Right hindlimb (tissue), 1 donor: ENCODE data around the gene TLX3.
"Not testable (repeated sequence)": the region's sequence is repeated elsewhere in the genome, so short reads cannot be mapped to it uniquely, and the experiment has no call there.

Experiments
- DNase-seq: peaks from one replicate; pipeline ENCODE4 v3.0.0-alpha.2; 2018

The TLX3 gene

DNA sequence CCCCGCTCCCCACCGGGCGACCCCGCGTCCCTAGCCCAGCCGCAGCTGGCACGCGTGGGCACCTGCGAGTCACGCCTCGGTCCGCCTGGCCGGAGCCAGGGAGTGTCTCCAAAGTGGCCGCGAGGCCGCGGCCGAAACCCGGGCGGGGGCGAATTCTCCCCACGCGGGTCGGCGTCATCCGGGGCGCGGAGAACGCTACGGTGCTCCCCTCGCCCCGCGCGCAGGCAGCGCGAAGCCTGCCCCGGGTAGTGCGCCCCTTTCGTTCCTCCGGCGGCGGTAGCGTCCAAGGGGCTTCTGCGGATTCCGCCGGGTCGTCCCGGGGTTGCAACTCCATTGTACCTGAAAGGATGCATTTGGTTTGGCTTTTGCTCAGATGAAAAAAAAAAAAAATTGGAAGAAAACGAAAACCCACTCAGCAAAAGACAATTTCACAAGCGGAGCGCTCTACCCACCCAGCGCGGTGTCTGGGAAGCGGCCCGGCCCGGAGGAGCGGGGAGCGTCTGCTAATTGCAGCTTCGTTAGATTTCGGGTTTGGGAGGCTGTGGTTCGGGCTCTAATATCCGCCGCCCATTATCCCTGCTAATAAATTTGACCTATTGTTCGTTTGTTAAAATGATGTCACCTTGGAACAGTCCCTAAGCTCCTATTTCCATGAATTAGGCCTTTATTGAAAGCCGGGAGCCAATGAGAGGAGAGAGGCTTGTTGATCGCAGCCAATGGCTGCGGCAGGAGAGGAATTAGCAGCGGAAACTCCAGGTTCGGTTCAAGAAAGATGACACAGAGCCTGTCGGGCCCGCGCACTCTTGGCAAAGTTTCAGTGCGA is at the start of gene TLX3:
Gene TLX3 (plus strand): TSS at position 796 of the 823 bp plus-strand sequence. CDS start 118 bp downstream, outside the sequence.
- DNase-seq, result no peak

DNA sequence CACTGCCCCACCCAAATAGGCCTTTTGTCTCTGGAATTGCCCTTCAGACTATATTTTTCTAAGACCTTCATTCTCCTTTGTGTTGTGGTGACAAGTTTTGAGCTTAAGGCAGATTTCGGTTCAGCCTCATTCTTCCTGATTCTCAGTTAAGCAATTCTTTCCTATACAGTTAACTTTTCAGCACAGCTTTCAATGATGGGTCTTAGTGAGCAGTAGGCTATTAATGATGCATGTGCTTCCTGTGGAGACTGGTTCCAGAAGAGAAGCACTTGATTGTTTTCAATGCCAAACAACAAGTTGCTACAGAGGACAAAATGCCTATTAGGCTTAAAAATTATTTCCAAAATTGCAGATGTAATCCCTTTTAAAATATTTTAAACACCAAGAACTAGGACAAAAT is 47.7 kb upstream of the TLX3 start:
- DNase-seq, result no peak

DNA sequence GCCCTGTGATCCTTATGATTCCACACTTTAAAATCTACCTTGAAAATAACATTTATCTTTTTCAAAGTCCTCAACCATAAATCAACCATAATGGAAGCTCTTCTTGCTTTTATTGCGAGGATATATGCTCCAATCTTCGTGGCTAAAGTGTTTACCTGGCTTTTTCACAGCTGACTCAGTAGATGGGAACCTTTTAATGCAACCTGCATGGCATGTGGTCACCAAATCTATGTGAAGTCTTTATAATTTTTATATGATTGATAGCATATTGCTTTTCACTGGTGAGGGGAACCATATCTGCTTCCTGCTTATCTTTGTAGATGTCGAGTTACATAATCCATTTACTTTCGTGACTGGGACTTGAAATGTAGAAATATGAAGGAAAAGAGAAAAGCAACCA is 47.1 kb upstream of the TLX3 start:
- no peak for DNase-seq

DNA sequence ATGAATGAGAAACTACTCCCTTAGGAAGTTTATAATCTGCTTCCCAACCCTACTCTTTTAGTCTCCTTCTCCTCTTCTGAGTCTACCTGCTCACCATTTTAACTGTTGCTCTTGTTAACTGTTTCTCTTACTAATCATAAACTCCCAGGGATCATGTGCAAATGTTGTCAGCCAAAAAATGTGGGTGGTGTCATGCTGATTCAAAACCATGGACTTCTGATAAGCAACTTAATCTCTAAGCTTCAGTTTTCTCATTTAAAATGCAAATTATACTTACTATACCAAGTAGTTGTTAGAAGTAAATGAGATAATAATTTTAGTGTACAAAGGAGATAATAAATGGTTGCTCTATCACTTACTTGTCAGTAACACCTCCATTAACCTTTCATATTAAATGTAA is 45.9 kb upstream of the TLX3 start:
- no peak for DNase-seq

DNA sequence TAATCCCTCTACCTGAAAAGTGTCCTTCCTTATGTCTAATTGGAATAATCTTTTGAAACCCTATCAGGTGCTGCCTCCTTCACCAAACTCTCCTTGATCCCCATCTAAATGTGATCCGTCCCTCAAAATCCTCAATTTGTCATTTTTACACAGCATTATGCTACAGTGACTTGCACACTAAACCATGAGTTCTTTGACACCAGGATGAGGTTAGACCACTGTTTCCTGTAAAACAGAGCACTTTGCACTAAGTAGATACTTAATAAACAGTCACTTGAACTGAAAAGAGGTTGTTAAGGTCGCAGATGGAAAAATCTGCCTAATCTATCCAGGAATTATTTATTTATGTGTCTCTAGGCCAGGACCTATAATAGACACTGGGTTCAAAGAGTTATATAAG is 44.2 kb upstream of the TLX3 start:
- DNase-seq, result no peak

- DNase-seq, result no peak
Measured at GRCh38 chr5:171268700-171269620, 40.1 kb upstream of the TLX3 start.

- no peak for DNase-seq
Measured at GRCh38 chr5:171269717-171270116, 39.3 kb upstream of the TLX3 start.

DNA sequence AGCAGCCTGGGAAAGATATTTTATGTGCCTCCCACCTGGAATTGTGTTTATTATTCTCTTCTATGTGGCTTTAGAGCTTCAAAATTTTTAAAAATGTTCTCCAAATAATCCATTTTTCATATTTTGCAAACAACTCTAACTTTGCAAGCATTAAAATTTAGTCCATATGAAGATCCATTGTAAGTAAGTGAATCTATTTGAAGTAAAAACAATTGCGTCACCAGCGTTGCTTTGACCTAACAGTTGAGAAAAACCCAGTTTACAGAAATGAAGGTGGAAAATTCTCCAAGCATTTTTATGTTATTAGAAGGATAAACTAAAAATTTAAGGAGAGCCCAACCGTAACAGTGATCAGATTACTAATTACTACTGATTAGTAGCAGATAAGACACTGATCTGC is 38.9 kb upstream of the TLX3 start:
- no peak for DNase-seq

DNA sequence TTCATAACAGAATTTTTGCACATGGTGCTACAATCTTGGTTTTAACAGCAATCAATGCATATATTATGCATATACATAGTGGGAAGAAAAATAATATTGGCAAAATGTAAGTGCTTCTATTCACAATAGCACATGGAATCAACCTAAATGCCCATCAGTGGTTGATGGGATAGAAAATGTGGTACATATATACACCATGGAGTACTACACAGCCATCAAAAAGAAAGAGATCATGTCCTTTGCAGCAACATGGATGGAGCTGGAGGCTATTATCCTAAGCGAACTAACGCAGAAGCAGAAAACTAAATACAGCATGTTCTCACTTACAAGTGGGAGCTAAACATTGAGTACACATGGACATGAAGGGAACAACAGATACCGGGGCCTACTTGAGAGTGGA is 37.2 kb upstream of the TLX3 start:
- no peak for DNase-seq

DNA sequence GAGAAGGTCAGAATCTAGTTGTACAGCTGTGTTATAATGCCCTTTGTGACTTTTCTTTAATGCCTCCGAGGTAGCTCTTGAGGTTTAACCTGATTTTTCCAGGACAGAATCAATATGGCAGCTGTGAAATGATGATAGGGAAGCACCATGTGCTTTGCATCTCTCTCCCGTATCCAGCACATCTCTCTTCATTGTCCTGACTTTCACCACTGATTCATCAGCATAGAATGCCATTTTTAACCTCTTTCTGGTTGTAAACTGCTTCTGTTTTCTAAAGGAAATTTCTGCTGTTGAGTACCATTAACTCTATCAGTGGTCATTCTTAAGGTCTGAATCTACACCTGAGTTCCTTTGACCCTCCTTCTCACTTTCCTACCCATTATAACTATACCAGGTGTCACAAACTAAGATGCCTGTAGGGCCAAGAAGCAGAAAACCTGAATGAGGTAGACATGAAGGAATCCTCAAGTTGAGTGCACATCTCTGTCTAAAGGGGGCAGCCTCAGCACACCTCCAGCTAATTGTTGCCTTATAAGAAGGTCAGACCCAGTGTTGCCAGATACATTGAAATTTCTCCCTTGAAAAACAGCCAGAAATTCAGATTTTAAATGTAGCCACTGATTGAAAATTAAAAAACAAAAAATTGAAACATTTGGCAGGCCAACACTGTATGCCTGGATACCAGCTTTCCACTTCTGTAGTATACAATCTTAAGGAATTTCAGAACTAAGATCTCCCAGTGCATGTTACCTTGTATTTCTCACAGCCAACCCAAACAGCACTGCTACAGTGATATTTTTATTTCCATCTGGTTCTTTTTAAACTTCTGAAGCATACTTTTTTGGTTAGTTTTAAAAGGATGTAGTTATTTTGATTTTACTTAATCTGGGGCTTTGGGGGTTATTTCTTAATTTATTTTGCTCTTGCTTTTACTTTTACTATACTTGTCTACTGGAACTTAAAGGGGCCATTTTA is 35.8 kb upstream of the TLX3 start:
- DNase-seq, result no peak

- no peak for DNase-seq
Measured at GRCh38 chr5:171275841-171276544, 33.1 kb upstream of the TLX3 start.

GRCh38 chr5:171283753-171284152 is 25.3 kb upstream of the TLX3 start:
- DNase-seq, result no peak

GRCh38 chr5:171285465-171285864 is 23.6 kb upstream of the TLX3 start:
- no peak for DNase-seq

DNA sequence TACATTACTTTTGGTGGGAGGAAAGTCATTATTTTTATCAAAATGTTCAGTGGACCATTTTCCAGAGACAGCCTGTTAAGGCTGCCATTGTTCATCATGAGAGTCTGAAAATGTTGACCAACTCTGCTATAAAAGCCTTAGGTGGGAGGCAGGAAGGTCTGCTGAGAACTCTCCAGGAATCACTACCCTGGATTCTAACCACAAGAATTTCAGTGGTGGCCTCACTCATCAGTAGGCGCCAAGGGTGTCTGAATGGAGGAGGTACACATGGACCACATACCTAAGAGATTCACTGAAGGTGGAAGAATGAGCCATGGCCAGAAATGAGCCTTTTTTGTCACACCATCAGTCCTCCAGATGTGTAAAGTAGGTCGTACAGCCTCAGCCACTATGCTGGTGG is 21.0 kb upstream of the TLX3 start:
- no peak for DNase-seq

GRCh38 chr5:171291371-171291770 is 17.7 kb upstream of the TLX3 start:
- DNase-seq, result no peak

DNA sequence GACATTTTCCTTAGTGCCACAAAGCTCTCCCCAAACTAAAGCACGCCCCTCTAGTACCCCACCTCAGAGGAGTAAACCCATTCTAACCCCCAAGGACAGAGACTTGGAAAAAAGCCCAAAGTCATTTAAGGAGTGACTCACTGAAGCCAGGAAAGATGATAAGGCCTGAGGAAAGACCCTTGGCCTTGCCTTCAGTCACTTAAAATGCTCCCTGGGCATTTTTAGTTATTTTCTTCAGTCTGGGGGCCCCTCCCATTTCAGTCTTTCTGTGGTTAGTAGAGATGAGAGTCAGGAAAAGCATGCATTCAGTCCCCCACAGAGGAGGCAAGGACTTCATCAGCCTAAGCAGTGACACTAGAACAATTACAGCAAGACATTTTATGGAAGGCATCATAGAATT is 13.7 kb upstream of the TLX3 start:
- DNase-seq, result no peak

- no peak for DNase-seq
Measured at GRCh38 chr5:171295801-171296200, 13.2 kb upstream of the TLX3 start.

- not testable (repeated sequence) for DNase-seq
Measured at GRCh38 chr5:171297941-171298340, 11.1 kb upstream of the TLX3 start.

DNA sequence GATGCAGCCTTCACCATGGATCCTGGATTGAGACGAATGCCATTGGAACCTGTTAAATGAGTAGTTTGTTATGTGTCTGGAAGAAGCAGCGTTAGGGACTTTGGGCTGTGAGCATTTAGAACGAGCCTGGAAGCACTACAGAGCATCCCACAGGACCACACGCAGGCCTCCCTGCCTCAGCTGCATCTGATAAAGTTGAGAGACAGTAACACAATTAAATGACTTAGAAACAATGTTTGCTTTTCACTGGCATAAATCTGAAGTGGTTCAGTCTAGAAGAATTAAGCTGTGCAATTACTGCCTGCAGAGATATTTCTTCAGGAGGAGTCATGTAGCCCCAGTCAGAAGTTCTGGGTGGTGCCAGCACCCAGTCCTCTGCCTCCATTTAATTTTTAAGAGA is 9.8 kb upstream of the TLX3 start:
- no peak for DNase-seq

- no peak for DNase-seq
Measured at GRCh38 chr5:171299851-171300250, 9.2 kb upstream of the TLX3 start.

- DNase-seq, result no peak
Measured at GRCh38 chr5:171300358-171300757, 8.7 kb upstream of the TLX3 start.

- DNase-seq, result no peak
Measured at GRCh38 chr5:171306166-171306565, 2.9 kb upstream of the TLX3 start.
